OCI-LY7 (cell line): ENCODE results near the gene FLACC1. TPM values are rescaled to one million over a fixed set of nuclear protein-coding genes. Genes with fewer than 3 reads are reported as not detected.
A peak's percentile ranks its signal among the peaks of the same experiment; 100 is the strongest.

ENCODE experiments used
- BruUV-seq: library from RNA; stranded (reverse); fragments of 400-500 nt; replicated peaks from 2 replicates; lab custom pipeline; 2021; lab: Mats Ljungman, UMichigan
- CTCF ChIA-PET: fragments of 300-600 bp; sonication (Branson Sonifier 250); formaldehyde crosslinking; loops from one replicate; lab custom pipeline; 2022; ENCODE audit warnings: antibody characterized with exemption; ENCODE audit not compliant: unreplicated experiment; lab: Charles Lee
- POLR2A ChIA-PET: fragments of 300-600 bp; sonication (Branson Sonifier 250); formaldehyde crosslinking; loops from one replicate; lab custom pipeline; 2022; ENCODE audit warnings: antibody characterized with exemption; lab: Charles Lee
- DNase-seq: peaks from one replicate; pipeline ENCODE4 v3.0.0-alpha.2; 2015; ENCODE audit warnings: low spot score
- H2AFZ ChIP-seq: fragments of 200-600 bp; sonication (generic), shearing (Covaris generic); 2 replicates; pipeline ENCODE4 v1.6.1; 2014; ENCODE audit warnings: mild to moderate bottlenecking, antibody characterized with exemption, low read length, moderate library complexity
- H3K27ac ChIP-seq: fragments of 200-600 bp; sonication (generic); 2 replicates; pipeline ENCODE4 v1.5.1; 2014; ENCODE audit warnings: mixed run types, low read depth, mild to moderate bottlenecking, moderate library complexity, low read length, inconsistent platforms; ENCODE audit not compliant: poor library complexity, severe bottlenecking
- H3K36me3 ChIP-seq: fragments of 200-600 bp; sonication (generic); 2 replicates; pipeline ENCODE4 v1.6.1; 2014; ENCODE audit warnings: mild to moderate bottlenecking, antibody characterized with exemption, low read length, moderate library complexity, mixed read lengths; ENCODE audit not compliant: insufficient read depth
- H3K4me1 ChIP-seq: fragments of 200-600 bp; sonication (generic); 2 replicates; pipeline ENCODE4 v1.5.1; 2014; ENCODE audit warnings: mild to moderate bottlenecking, low read length; ENCODE audit not compliant: insufficient read depth, poor library complexity, severe bottlenecking
- H3K4me2 ChIP-seq: fragments of 200-600 bp; sonication (generic); 2 replicates; pipeline ENCODE4 v1.6.1; 2014; ENCODE audit warnings: mild to moderate bottlenecking, low read length
- H3K4me3 ChIP-seq: fragments of 200-600 bp; sonication (generic); 2 replicates; pipeline ENCODE4 v1.5.1; 2014; ENCODE audit warnings: mild to moderate bottlenecking, low read depth, low read length; ENCODE audit not compliant: poor library complexity, severe bottlenecking
- H3K79me2 ChIP-seq: fragments of 200-600 bp; sonication (generic); 2 replicates; pipeline ENCODE4 v1.6.1; 2016; ENCODE audit warnings: low read depth, mild to moderate bottlenecking, low read length, moderate library complexity, mixed read lengths; ENCODE audit not compliant: insufficient read depth
- H3K9me2 ChIP-seq: fragments of 200-600 bp; sonication (generic); 2 replicates; pipeline ENCODE4 v1.6.1; 2016; ENCODE audit warnings: mild to moderate bottlenecking, low read length, mixed read lengths; ENCODE audit not compliant: insufficient read depth
- H3K9me3 ChIP-seq: fragments of 200-600 bp; sonication (generic); 2 replicates; pipeline ENCODE4 v1.6.1; 2014; ENCODE audit warnings: mild to moderate bottlenecking, mixed run types, low read length, mixed read lengths
- H4K20me1 ChIP-seq: fragments of 200-600 bp; sonication (generic); 2 replicates; pipeline ENCODE4 v1.6.1; 2014; ENCODE audit warnings: mild to moderate bottlenecking, antibody characterized with exemption, low read length, moderate library complexity, mixed read lengths; ENCODE audit not compliant: insufficient read depth
- EZH2phosphoT487 ChIP-seq: fragments of 200-600 bp; sonication (generic); IDR thresholded peaks from 2 replicates; pipeline ENCODE4 v1.6.1; 2018; ENCODE audit warnings: low read depth, borderline replicate concordance, mild to moderate bottlenecking, mixed run types, antibody characterized with exemption, low read length, moderate library complexity, mixed read lengths
- intact Hi-C: fragments of 100-400 bp; cut with micrococcal nuclease; formaldehyde crosslinking; loops from one replicate; pipeline ENCODE4 v1.10.0; 2022; ENCODE audit not compliant: unreplicated experiment
- total RNA-seq, 2 experiments: library from RNA; depleted of rRNA in 1 of 2; stranded (reverse); fragments of >200 nt in 1 of 2; shearing (Covaris generic) in 1 of 2; gene quantifications; 2 replicates each; pipeline ENCODE4 v1.2.3, GENCODE V29; 2014 to 2022
- TF ChIP-seq, protein P1 (sequence below): fragments of 200-600 bp; sonication (generic); conservative IDR thresholded peaks from 2 replicates; pipeline ENCODE4 v1.5.1; 2014; ENCODE audit warnings: mild to moderate bottlenecking, antibody characterized with exemption, low read length, moderate library complexity, mixed read lengths

The FLACC1 gene
- total RNA-seq, 2 experiments from 2014 or later, result 1.2 TPM; not detected in 1

DNA sequence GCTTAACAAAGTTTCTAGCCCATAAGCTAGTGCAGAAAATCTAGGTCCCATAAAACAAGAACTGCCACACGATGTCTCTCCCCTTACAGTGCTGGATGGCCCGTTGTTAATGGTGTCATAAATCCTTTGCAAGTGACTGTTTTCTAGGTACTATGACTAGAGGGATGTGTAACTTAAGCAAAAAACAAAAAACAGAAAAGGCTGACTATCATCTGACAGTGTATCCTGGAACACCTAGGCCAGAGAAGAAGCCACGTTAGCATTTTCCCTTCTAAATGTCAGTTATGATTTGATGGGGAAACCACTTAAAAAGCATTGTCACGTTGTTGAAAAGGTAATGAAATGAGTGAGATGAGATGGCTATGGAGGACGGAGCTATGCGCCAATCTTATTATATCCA lies 94.4 kb downstream of the FLACC1 start:
- no peak overlapping the region for H2AFZ ChIP-seq
- H3K4me1 ChIP-seq, result peaks cover 43% of the 10 kb centered on the region
- ChIA-PET POLR2A (interaction anchor here (0.5 to 1.2 kb wide), 6 partner anchors 15 to 635 kb away, joined by 3 to 5 read pairs (median 3); no protein-coding TSS in a partner anchor), CTCF (interaction anchor here (0.6 to 2.7 kb wide), 4 partner anchors 9 to 202 kb away, joined by 3 to 7 read pairs (median 6); no protein-coding TSS in a partner anchor)
- no peak overlapping the region for H3K27ac ChIP-seq
- H3K9me2 ChIP-seq, result no peaks in the 10 kb centered on the region
- H3K79me2 ChIP-seq, result peaks cover 68% of the 10 kb centered on the region
- peaks cover 17% of the 10 kb centered on the region for H3K36me3 ChIP-seq
- DNase-seq, result peak; percentile 18
- TF ChIP-seq, protein P1, sequence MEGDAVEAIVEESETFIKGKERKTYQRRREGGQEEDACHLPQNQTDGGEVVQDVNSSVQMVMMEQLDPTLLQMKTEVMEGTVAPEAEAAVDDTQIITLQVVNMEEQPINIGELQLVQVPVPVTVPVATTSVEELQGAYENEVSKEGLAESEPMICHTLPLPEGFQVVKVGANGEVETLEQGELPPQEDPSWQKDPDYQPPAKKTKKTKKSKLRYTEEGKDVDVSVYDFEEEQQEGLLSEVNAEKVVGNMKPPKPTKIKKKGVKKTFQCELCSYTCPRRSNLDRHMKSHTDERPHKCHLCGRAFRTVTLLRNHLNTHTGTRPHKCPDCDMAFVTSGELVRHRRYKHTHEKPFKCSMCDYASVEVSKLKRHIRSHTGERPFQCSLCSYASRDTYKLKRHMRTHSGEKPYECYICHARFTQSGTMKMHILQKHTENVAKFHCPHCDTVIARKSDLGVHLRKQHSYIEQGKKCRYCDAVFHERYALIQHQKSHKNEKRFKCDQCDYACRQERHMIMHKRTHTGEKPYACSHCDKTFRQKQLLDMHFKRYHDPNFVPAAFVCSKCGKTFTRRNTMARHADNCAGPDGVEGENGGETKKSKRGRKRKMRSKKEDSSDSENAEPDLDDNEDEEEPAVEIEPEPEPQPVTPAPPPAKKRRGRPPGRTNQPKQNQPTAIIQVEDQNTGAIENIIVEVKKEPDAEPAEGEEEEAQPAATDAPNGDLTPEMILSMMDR, result no peak
- no peak for TF ChIP-seq EZH2phosphoT487
- H3K9me3 ChIP-seq, result no peaks in the 10 kb centered on the region
- H4K20me1 ChIP-seq, result peaks cover 12% of the 10 kb centered on the region; the same call in 1 of the 2 replicates
- peak overlapping the region; percentile 64 for H3K4me2 ChIP-seq
- BruUV-seq, result no TSS peak
- intact Hi-C loops, result loop anchor here (5.0 kb wide), 1 partner anchor 380 kb away; the partner anchor contains the start of gene TMEM237
- H3K4me3 ChIP-seq, result peak overlapping the region; percentile 49

DNA sequence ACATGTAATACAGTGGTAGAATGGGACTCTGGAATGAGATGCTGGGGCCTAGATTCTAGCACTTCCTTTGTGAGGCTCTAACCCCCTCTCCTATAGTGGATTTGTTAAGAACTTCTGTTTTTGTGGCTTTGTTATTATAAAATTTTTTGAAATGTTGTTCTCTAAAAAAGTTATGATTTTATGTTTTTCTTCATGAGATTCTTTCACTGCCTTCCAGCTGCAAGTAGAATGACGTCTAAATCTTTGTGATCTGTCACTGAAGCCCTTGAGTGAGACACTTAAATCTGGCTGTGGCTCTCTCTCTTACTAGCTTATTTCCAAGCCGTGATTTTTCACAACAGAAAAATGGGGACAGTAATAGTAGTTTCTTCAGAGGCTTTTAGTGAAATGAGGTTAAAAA lies 95.2 kb downstream of the FLACC1 start:
- H3K4me3 ChIP-seq, result peak overlapping the region; percentile 69
- BruUV-seq, result no TSS peak
- DNase-seq, result peak; percentile 26
- TF ChIP-seq EZH2phosphoT487, result no peak
- TF ChIP-seq, protein P1, result no peak
- H3K79me2 ChIP-seq, result peaks cover 68% of the 10 kb centered on the region
- H2AFZ ChIP-seq, result no peak overlapping the region
- CTCF ChIA-PET, result interaction anchor here (0.6 to 2.7 kb wide), 4 partner anchors 8 to 203 kb away, joined by 3 to 7 read pairs (median 6); no protein-coding TSS in a partner anchor
- H4K20me1 ChIP-seq, result peaks cover 12% of the 10 kb centered on the region; the same call in 1 of the 2 replicates
- no peaks in the 10 kb centered on the region for H3K9me2 ChIP-seq
- no peaks in the 10 kb centered on the region for H3K9me3 ChIP-seq
- H3K4me1 ChIP-seq, result peaks cover 50% of the 10 kb centered on the region
- peak overlapping the region; percentile 88 for H3K4me2 ChIP-seq
- intact Hi-C loops, result loop anchor here (5.0 kb wide), 1 partner anchor 380 kb away; the partner anchor contains the start of gene TMEM237
- POLR2A ChIA-PET, result interaction anchor here (0.6 to 1.2 kb wide), 3 partner anchors 13 to 28 kb away, joined by 3 read pairs; no protein-coding TSS in a partner anchor
- H3K27ac ChIP-seq, result peak overlapping the region; percentile 93
- peaks cover 9% of the 10 kb centered on the region for H3K36me3 ChIP-seq

DNA sequence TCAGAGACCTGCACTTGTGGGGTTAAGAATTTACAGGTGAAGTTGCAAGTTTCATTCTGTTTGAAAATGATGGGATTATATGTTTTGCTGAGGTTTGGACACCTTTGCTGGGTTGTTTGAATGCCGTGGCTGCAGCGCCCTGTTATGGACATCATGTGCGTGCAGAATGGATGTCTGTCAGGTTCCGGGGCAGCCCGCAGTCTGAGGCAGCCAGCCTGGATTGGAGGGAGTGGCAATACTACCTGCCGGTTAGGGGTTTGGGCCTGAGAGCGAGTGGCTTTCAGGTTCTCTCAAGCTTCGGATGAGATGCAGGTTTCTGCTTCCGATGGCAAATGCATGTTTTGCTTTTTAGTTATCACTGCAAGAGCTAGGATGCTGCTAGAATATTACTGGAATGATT lies 95.7 kb downstream of the FLACC1 start:
- peaks cover 4% of the 10 kb centered on the region for H3K36me3 ChIP-seq
- peaks cover 53% of the 10 kb centered on the region for H3K4me1 ChIP-seq
- CTCF ChIA-PET, result interaction anchor here (2.3 to 2.7 kb wide), 2 partner anchors 28 to 29 kb away, joined by 6 to 7 read pairs; no protein-coding TSS in a partner anchor
- no peak for TF ChIP-seq EZH2phosphoT487
- TF ChIP-seq, protein P1, result no peak
- intact Hi-C loops, result loop anchor here (5.0 kb wide), 1 partner anchor 381 kb away; the partner anchor contains the start of gene TMEM237
- peaks cover 68% of the 10 kb centered on the region for H3K79me2 ChIP-seq
- H3K9me2 ChIP-seq, result no peaks in the 10 kb centered on the region
- no peaks in the 10 kb centered on the region for H3K9me3 ChIP-seq
- no peak overlapping the region for H2AFZ ChIP-seq
- BruUV-seq, result no TSS peak
- DNase-seq, result peak; percentile 31
- POLR2A ChIA-PET, result interaction anchor here (0.7 to 2.3 kb wide), 5 partner anchors 8 to 1322 kb away, joined by 3 to 10 read pairs (median 4); partner anchors contain the start of genes STRADB and TRAK2
- peaks cover 12% of the 10 kb centered on the region; the same call in 1 of the 2 replicates for H4K20me1 ChIP-seq
- H3K4me2 ChIP-seq, result peak overlapping the region; percentile 88
- H3K4me3 ChIP-seq, result peak overlapping the region; percentile 69
- H3K27ac ChIP-seq, result peak overlapping the region; percentile 93
